Renal pelvis (tissue), 4 donors: ENCODE data around the gene SALL4. TPM values are rescaled to one million over a fixed set of nuclear protein-coding genes. Genes with fewer than 3 reads are reported as not detected.
"Not testable (repeated sequence)": the region's sequence is repeated elsewhere in the genome, so short reads cannot be mapped to it uniquely, and the experiment has no call there.

Experiments
- DNase-seq: peaks from one replicate; pipeline ENCODE4 v3.0.0-alpha.2; 2013
- polyA plus RNA-seq, 3 donors: library from polyadenylated mRNA; unstranded; fragments of 120-200 nt; gene quantifications; one replicate each; pipeline ENCODE4 v1.2.1, GENCODE V29; 2013; ENCODE audit not compliant: insufficient read length in 3 of 3

Gene SALL4
- polyA plus RNA-seq, 3 donors = 6.7 to 14.7 (median 11.3) TPM

- DNase-seq = peak; percentile 81
Measured at GRCh38 chr20:51766994-51767866, 35.1 kb downstream of the SALL4 start.

GRCh38 chr20:51765381-51765780 is 36.9 kb downstream of the SALL4 start:
- not testable (repeated sequence) for DNase-seq

- DNase-seq = no peak
Measured at GRCh38 chr20:51763965-51764602, 38.2 kb downstream of the SALL4 start.

GRCh38 chr20:51760905-51761546 is 41.3 kb downstream of the SALL4 start:
- no peak for DNase-seq

GRCh38 chr20:51759769-51760510 is 42.4 kb downstream of the SALL4 start:
- DNase-seq = no peak

- DNase-seq = no peak
Measured at GRCh38 chr20:51758978-51759544, 43.3 kb downstream of the SALL4 start.

GRCh38 chr20:51757226-51757625 is 45.1 kb downstream of the SALL4 start:
- DNase-seq = no peak

GRCh38 chr20:51756653-51757052 is 45.7 kb downstream of the SALL4 start:
- DNase-seq = no peak

GRCh38 chr20:51753220-51753619 is 49.1 kb downstream of the SALL4 start:
- DNase-seq = not testable (repeated sequence)

GRCh38 chr20:51752343-51752951 is 49.9 kb downstream of the SALL4 start:
- DNase-seq = no peak

GRCh38 chr20:51750770-51751388 is 51.4 kb downstream of the SALL4 start:
- DNase-seq = no peak

- DNase-seq = no peak
Measured at GRCh38 chr20:51750037-51750769, 52.1 kb downstream of the SALL4 start.

- no peak for DNase-seq
Measured at GRCh38 chr20:51749674-51750036, 52.7 kb downstream of the SALL4 start.

GRCh38 chr20:51747182-51747911 is 55.0 kb downstream of the SALL4 start:
- DNase-seq = no peak

- DNase-seq = no peak
Measured at GRCh38 chr20:51745804-51746203, 56.5 kb downstream of the SALL4 start.

- DNase-seq = no peak
Measured at GRCh38 chr20:51740838-51741237, 61.5 kb downstream of the SALL4 start.

GRCh38 chr20:51740308-51740707 is 62.0 kb downstream of the SALL4 start:
- not testable (repeated sequence) for DNase-seq

GRCh38 chr20:51739722-51740249 is 62.5 kb downstream of the SALL4 start:
- DNase-seq = no peak

- no peak for DNase-seq
Measured at GRCh38 chr20:51738877-51739447, 63.4 kb downstream of the SALL4 start.
